ENCODE results near the gene NCOA1.

GRCh38 chr2:24459224-24460161, 31.6 kb upstream of the NCOA1 start:
- TF ChIP-seq LEF1 (IDR thresholded peaks at IDR 0.05; ENCODE audit: borderline replicate concordance) = no peak
- no peak for TF ChIP-seq FOXA1 (IDR thresholded peaks at IDR 0.05)
- TF ChIP-seq PKNOX1 (IDR thresholded peaks at IDR 0.05) = no peak
- no peak for TF ChIP-seq FOXK2 (IDR thresholded peaks at IDR 0.05)
- TF ChIP-seq TARDBP (IDR thresholded peaks at IDR 0.05) = no peak

Data from HEK293T (cell line).